ENCODE data around the gene UBE2E3.

UBE2E3 gene

DNA sequence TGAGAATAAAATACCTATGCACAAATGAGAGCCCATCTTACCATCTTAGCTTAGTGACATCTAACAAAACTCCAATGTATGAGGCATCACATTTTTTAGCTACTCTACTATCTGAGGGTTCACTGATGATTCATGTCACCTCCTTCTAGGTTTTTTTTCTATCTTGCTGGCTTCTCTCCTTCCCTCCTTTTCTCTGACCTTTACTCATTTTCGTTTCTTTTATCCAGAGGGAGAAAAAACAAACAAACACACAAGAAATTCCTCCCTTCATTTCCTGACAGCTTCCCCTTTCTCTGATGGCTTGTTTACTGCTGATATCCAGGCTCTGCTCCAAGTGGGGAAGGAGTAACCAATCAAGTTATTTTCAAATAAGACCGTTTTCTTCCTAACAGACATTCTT, 115.1 kb downstream of the UBE2E3 start:
- TF ChIP-seq, protein P1, sequence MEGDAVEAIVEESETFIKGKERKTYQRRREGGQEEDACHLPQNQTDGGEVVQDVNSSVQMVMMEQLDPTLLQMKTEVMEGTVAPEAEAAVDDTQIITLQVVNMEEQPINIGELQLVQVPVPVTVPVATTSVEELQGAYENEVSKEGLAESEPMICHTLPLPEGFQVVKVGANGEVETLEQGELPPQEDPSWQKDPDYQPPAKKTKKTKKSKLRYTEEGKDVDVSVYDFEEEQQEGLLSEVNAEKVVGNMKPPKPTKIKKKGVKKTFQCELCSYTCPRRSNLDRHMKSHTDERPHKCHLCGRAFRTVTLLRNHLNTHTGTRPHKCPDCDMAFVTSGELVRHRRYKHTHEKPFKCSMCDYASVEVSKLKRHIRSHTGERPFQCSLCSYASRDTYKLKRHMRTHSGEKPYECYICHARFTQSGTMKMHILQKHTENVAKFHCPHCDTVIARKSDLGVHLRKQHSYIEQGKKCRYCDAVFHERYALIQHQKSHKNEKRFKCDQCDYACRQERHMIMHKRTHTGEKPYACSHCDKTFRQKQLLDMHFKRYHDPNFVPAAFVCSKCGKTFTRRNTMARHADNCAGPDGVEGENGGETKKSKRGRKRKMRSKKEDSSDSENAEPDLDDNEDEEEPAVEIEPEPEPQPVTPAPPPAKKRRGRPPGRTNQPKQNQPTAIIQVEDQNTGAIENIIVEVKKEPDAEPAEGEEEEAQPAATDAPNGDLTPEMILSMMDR (conservative IDR thresholded peaks at IDR 0.05; ENCODE audit: low read length): no peak
- DNase-seq (ENCODE audit: low read depth): no peak
- H3K4me3 ChIP-seq (ENCODE audit: low read length): no peak overlapping the region

DNA sequence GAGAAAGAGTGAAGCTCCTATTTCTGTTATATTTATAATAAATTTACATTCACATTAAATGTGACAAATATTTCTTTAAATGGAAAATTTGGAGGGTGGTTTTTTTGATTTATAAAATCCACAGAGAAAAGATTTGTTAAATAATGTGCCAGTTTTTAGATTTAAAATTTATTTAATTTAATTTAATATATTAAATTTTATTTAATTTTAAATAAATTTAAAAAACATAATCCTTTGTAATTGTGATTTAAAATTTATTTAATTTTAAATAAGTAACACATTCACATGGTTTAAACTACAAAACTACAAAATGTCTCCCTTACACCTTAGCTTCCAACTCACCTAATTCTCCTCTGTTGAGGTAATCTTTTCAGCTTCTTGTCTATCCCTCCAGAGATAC, 123.3 kb downstream of the UBE2E3 start:
- DNase-seq (ENCODE audit: low read depth): no peak
- TF ChIP-seq, protein P1 (conservative IDR thresholded peaks at IDR 0.05; ENCODE audit: low read length): no peak
- no peak overlapping the region for H3K4me3 ChIP-seq (ENCODE audit: low read length)

DNA sequence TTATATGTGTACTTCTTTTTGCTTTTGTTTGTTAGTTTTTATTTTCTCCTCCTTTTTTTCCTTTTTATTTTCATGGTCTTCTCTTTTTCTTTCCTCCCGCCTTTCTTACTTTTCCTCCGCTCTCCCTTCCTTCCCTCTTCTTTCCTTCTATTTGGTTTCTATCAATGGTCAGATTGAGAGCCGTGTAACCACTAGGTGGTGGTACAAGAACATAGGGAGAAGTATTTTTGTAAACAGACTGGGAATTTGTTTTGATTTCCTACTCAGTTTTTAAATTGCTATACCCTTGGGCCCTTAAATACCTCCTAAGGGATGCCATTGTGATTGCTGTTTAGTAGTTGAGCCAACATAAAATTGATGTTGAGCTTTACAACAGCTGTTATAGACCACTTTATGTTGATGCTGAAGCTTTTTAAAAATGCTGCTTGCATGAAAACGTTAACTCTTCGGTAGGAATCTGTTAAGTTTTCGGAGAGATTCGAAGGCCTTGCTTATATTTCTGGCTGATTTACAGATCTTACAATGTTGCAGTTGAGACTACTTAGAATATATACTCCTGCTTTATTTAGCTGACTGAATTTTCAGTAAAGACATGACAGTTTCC, 124.2 kb downstream of the UBE2E3 start:
- no peak overlapping the region for H3K4me3 ChIP-seq (ENCODE audit: low read length)
- DNase-seq (ENCODE audit: low read depth): peak; percentile 74
- TF ChIP-seq, protein P1 (conservative IDR thresholded peaks at IDR 0.05; ENCODE audit: low read length): peak; percentile 95

DNA sequence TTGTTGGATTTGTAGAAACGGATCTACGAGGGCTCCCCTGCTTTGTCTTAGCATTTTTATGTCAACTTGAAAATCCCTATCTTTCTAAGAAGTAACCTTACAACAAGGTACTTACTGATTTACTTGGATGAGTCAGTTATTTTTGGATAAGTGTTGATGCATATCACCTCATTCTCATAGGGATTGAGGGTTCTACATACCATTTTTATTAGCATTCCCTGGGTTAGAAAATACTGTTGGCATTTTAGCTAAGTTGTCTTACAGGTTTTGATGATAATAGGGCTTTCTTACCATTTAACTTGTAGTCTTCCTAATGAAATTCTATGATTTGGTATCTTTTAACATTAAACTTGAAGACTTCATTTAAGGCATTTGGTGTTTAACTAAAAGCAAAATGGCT, 125.2 kb downstream of the UBE2E3 start:
- TF ChIP-seq, protein P1 (conservative IDR thresholded peaks at IDR 0.05; ENCODE audit: low read length): no peak
- no peak overlapping the region for H3K4me3 ChIP-seq (ENCODE audit: low read length)

DNA sequence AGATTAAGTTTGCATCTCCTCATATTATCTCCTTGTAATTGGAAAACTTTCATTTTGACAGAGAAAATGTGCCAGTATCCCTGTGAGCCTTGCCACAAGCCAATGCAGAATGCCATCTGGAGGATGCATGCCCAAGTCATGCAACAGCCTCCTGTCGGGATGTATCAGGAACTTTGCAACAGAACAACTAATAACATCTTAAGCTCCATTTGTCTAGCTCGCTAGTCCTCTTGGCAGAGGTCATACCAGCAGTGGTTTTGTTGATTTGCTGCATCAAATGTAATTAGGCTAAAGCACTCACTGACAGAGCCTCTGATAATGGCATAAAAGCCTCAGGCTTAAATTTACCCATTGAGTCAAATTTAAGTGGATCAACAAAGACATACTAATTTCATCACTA, 125.8 kb downstream of the UBE2E3 start:
- peak; percentile 58 for DNase-seq (ENCODE audit: low read depth)
- no peak overlapping the region for H3K4me3 ChIP-seq (ENCODE audit: low read length)
- TF ChIP-seq, protein P1 (conservative IDR thresholded peaks at IDR 0.05; ENCODE audit: low read length): no peak

More for the DNA sequence above, 125.2 kb downstream of the UBE2E3 start:
- DNase-seq (ENCODE audit: low read depth): no peak

DNA sequence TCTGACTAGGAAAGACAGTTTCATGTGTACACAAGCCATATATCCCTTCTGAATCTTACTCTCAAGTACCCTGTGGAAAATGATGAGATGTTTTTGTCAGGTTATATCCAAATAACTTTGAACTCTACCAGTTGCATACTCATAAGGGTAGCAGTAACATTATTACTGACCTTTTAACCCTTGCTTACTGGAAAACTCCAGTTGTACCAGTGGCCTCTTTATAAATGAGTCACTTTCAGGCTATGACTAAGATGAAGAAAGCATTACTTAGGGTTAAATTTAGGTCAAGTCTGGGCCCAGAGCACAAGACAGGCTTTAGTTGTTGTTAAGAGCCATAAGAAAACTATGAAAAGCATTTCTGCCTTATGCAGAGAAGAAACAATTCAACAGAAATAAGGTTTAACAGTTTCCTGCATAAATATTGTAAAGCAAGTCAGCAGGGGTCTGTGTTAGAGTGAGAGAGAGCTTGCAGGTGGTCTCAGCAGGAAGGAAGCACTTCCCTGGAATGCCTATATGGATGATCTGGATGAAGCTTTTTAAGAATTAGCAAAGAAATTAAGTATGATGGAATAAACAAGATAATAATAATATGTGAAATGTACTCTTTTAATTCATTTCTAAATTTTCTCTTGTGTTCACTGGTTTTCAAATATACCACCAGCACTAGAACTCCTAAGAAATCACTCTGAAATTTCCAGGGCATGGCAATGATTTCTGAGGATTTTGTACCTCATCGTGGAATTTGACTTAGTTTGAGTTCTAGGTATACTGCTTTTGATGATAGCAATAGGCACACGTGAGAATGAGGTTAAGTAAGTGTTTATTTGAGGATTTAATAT, 126.6 kb downstream of the UBE2E3 start:
- TF ChIP-seq, protein P1 (conservative IDR thresholded peaks at IDR 0.05; ENCODE audit: low read length): no peak
- no peak overlapping the region for H3K4me3 ChIP-seq (ENCODE audit: low read length)
- peak; percentile 86 for DNase-seq (ENCODE audit: low read depth)

DNA sequence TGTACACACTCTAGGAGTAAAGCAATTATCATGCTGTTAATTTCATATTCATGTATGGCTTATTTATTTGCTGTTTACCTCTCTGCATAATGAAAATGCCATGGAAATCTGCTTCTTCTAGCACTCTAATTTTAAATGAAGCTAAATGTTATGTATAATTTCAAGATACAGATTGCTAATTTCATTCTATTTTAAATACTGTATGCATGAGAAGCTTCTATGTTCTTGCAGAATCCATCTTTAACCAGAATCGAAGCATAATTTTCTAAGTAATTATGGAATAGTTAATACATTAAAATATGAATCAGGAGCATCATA, 127.2 kb downstream of the UBE2E3 start:
- no peak overlapping the region for H3K4me3 ChIP-seq (ENCODE audit: low read length)
- no peak for DNase-seq (ENCODE audit: low read depth)
- TF ChIP-seq, protein P1 (conservative IDR thresholded peaks at IDR 0.05; ENCODE audit: low read length): no peak

All from AG10803 (cell line).